ENCODE results near the gene ZSWIM3.
"Not testable (repeated sequence)": the region's sequence is repeated elsewhere in the genome, so short reads cannot be mapped to it uniquely, and the experiment has no call there.

Gene ZSWIM3

DNA sequence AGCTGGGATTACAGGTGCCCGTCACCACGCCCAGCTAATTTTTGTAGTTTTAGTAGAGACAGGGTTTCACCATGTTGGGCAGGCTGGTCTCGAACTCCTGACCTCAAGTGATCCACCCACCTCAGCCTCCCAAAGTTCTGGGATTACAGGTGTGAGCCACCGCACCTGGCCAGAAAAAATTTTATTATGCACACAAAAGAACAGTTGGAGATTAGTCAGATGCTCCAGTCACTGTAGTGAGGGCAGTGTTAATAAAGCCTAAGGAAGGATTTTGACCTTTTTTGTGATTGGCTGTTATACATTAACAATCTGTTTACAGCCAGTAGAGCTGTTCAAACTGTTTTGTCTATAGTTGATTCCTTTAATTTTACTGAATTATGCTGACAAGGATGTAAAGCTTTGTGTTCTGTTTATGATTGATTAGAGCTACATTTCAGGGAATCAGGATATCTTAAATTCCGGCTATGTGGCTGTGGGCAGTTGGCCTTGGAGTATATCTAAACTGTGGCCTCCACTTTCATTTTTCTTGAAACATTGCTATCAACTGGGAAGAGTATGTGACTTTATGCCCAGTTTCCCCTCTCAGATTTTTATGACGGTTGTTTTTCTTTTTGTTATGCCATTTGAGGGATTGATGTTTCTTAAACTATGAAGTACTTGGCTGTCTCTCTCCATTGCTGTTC is 9.9 kb downstream of the ZSWIM3 start:
- ChIA-PET POLR2A (no interaction called here), CTCF (no interaction called here)
- Histone ChIP-seq H3K36me3 (ENCODE audit: control insufficient read depth in 4 of 4, insufficient read depth in 4 of 4, low read length in 3 of 4) (peaks cover 0 to 2% (median 0%) of the 10 kb centered on the region in 4 experiments), H3K4me1 (ENCODE audit: control extremely low read depth in 1 of 4, control insufficient read depth in 4 of 4, insufficient read depth in 4 of 4, low read length in 3 of 4) (no peaks in the 10 kb centered on the region), H3K4me3 (ENCODE audit: control insufficient read depth in 1 of 7, extremely low read depth in 1 of 7, insufficient read depth in 4 of 7, low read depth in 2 of 7, low read length in 6 of 7) (no peak overlapping the region), H3K27me3 (replicated peaks in 2 of 5; ENCODE audit: control insufficient read depth in 4 of 5, insufficient read depth in 5 of 5, low read length in 4 of 5) (no peaks in the 10 kb centered on the region), H3K27ac (ENCODE audit: insufficient read depth in 1 of 2, low read depth in 1 of 2, low read length in 2 of 2, poor library complexity in 1 of 2, severe bottlenecking in 2 of 2) (no peak overlapping the region), H3K9me3 (ENCODE audit: control extremely low read depth in 1 of 5, control insufficient read depth in 4 of 5, insufficient read depth in 2 of 5, low read depth in 1 of 5, low read length in 4 of 5) (no peaks in the 10 kb centered on the region)
- no peak for DNase-seq
- WGBS (ENCODE audit: insufficient coverage), result 100% methylated on average over 3 of the region's 6 CpGs

- CTCF ChIA-PET, result interaction anchor here (0.6 to 1.3 kb wide), 3 partner anchors 10 to 1687 kb away, joined by 3 to 4 read pairs (median 4); no protein-coding TSS in a partner anchor
- no peak overlapping the region for H3K4me3 ChIP-seq (ENCODE audit: control insufficient read depth in 1 of 7, extremely low read depth in 1 of 7, insufficient read depth in 4 of 7, low read depth in 2 of 7, low read length in 6 of 7)
- no peak for DNase-seq
- H3K36me3 ChIP-seq (ENCODE audit: control insufficient read depth in 4 of 4, insufficient read depth in 4 of 4, low read length in 3 of 4), result peaks cover 0 to 5% (median 2%) of the 10 kb centered on the region in 4 experiments
- POLR2A ChIA-PET, result no interaction called here
- H3K9me3 ChIP-seq (ENCODE audit: control extremely low read depth in 1 of 5, control insufficient read depth in 4 of 5, insufficient read depth in 2 of 5, low read depth in 1 of 5, low read length in 4 of 5), result no peaks in the 10 kb centered on the region
- no peaks in the 10 kb centered on the region for H3K27me3 ChIP-seq (replicated peaks in 2 of 5; ENCODE audit: control insufficient read depth in 4 of 5, insufficient read depth in 5 of 5, low read length in 4 of 5)
- H3K27ac ChIP-seq (ENCODE audit: insufficient read depth in 1 of 2, low read depth in 1 of 2, low read length in 2 of 2, poor library complexity in 1 of 2, severe bottlenecking in 2 of 2), result no peak overlapping the region
- H3K4me1 ChIP-seq (ENCODE audit: control extremely low read depth in 1 of 4, control insufficient read depth in 4 of 4, insufficient read depth in 4 of 4, low read length in 3 of 4), result no peaks in the 10 kb centered on the region
Observed at GRCh38 chr20:45867819-45868176, 10.4 kb downstream of the ZSWIM3 start.

- H3K4me3 ChIP-seq (ENCODE audit: control insufficient read depth in 1 of 7, extremely low read depth in 1 of 7, insufficient read depth in 4 of 7, low read depth in 2 of 7, low read length in 6 of 7), result no peak overlapping the region
- no peak overlapping the region for H3K27ac ChIP-seq (ENCODE audit: insufficient read depth in 1 of 2, low read depth in 1 of 2, low read length in 2 of 2, poor library complexity in 1 of 2, severe bottlenecking in 2 of 2)
- no peak for DNase-seq
- WGBS (ENCODE audit: insufficient coverage), result 100% methylated on average over 3 of the region's 4 CpGs
- H3K4me1 ChIP-seq (ENCODE audit: control extremely low read depth in 1 of 4, control insufficient read depth in 4 of 4, insufficient read depth in 4 of 4, low read length in 3 of 4), result no peaks in the 10 kb centered on the region
- H3K9me3 ChIP-seq (ENCODE audit: control extremely low read depth in 1 of 5, control insufficient read depth in 4 of 5, insufficient read depth in 2 of 5, low read depth in 1 of 5, low read length in 4 of 5), result no peaks in the 10 kb centered on the region
- ChIA-PET CTCF (interaction anchor here (0.6 to 1.2 kb wide), 3 partner anchors 17 to 142 kb away, joined by 3 read pairs; no protein-coding TSS in a partner anchor), POLR2A (interaction anchor here (0.5 kb wide), 1 partner anchor 21 kb away, joined by 3 read pairs; no protein-coding TSS in a partner anchor)
- H3K27me3 ChIP-seq (replicated peaks in 2 of 5; ENCODE audit: control insufficient read depth in 4 of 5, insufficient read depth in 5 of 5, low read length in 4 of 5), result no peaks in the 10 kb centered on the region
- peaks cover 2 to 17% (median 11%) of the 10 kb centered on the region in 4 experiments for H3K36me3 ChIP-seq (ENCODE audit: control insufficient read depth in 4 of 4, insufficient read depth in 4 of 4, low read length in 3 of 4)
Observed at GRCh38 chr20:45872626-45873025, 15.2 kb downstream of the ZSWIM3 start.

- no peaks in the 10 kb centered on the region for H3K4me1 ChIP-seq (ENCODE audit: control extremely low read depth in 1 of 4, control insufficient read depth in 4 of 4, insufficient read depth in 4 of 4, low read length in 3 of 4)
- no peaks in the 10 kb centered on the region for H3K9me3 ChIP-seq (ENCODE audit: control extremely low read depth in 1 of 5, control insufficient read depth in 4 of 5, insufficient read depth in 2 of 5, low read depth in 1 of 5, low read length in 4 of 5)
- no peak overlapping the region for H3K4me3 ChIP-seq (ENCODE audit: control insufficient read depth in 1 of 7, extremely low read depth in 1 of 7, insufficient read depth in 4 of 7, low read depth in 2 of 7, low read length in 6 of 7)
- H3K36me3 ChIP-seq (ENCODE audit: control insufficient read depth in 4 of 4, insufficient read depth in 4 of 4, low read length in 3 of 4), result peaks cover 2 to 24% (median 18%) of the 10 kb centered on the region in 4 experiments
- no peak overlapping the region for H3K27ac ChIP-seq (ENCODE audit: insufficient read depth in 1 of 2, low read depth in 1 of 2, low read length in 2 of 2, poor library complexity in 1 of 2, severe bottlenecking in 2 of 2)
- ChIA-PET CTCF (interaction anchor here (0.9 to 1.4 kb wide), 2 partner anchors 9 to 17 kb away, joined by 4 read pairs; partner anchors contain the start of gene NEURL2), POLR2A (no interaction called here)
- no peak for DNase-seq
- no peaks in the 10 kb centered on the region for H3K27me3 ChIP-seq (replicated peaks in 2 of 5; ENCODE audit: control insufficient read depth in 4 of 5, insufficient read depth in 5 of 5, low read length in 4 of 5)
- WGBS (ENCODE audit: insufficient coverage), result 100% methylated on average over 1 of the region's 1 CpG
Observed at GRCh38 chr20:45873409-45874103, 16.1 kb downstream of the ZSWIM3 start.

GRCh38 chr20:45874104-45874481 is 16.7 kb downstream of the ZSWIM3 start:
- H3K4me1 ChIP-seq (ENCODE audit: control extremely low read depth in 1 of 4, control insufficient read depth in 4 of 4, insufficient read depth in 4 of 4, low read length in 3 of 4); POLR2A ChIA-PET; DNase-seq; H3K4me3 ChIP-seq (ENCODE audit: control insufficient read depth in 1 of 7, extremely low read depth in 1 of 7, insufficient read depth in 4 of 7, low read depth in 2 of 7, low read length in 6 of 7); H3K9me3 ChIP-seq (ENCODE audit: control extremely low read depth in 1 of 5, control insufficient read depth in 4 of 5, insufficient read depth in 2 of 5, low read depth in 1 of 5, low read length in 4 of 5); H3K27ac ChIP-seq (ENCODE audit: insufficient read depth in 1 of 2, low read depth in 1 of 2, low read length in 2 of 2, poor library complexity in 1 of 2, severe bottlenecking in 2 of 2); H3K27me3 ChIP-seq (replicated peaks in 2 of 5; ENCODE audit: control insufficient read depth in 4 of 5, insufficient read depth in 5 of 5, low read length in 4 of 5): not testable (repeated sequence)
- 97% methylated on average over 10 of the region's 10 CpGs for WGBS (ENCODE audit: insufficient coverage)
- H3K36me3 ChIP-seq (ENCODE audit: control insufficient read depth in 4 of 4, insufficient read depth in 4 of 4, low read length in 3 of 4), result peaks cover 2 to 27% (median 21%) of the 10 kb centered on the region in 4 experiments
- CTCF ChIA-PET, result interaction anchor here (0.6 to 1.4 kb wide), 3 partner anchors 8 to 95 kb away, joined by 3 to 4 read pairs (median 4); partner anchors contain the start of gene NEURL2

DNA sequence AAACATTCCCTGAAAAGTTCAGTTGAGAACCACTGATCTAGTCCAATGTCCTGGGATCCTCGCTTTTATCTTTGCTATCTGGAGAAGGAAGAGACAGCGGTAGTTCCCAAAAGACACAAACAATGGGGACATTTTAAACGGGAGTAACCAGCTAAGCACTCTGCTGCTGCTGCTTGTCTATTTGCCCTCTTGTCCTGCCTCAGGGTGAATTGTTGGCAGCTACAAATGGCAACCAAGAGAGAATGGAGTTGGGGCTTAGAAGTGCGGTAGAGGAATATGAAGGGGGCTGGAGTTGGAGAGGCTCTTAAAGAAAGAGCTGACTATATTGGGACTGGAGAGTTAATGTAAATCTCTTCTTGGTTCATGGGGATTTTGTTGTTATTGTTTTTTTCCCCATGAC is 17.2 kb downstream of the ZSWIM3 start:
- H3K4me1 ChIP-seq (ENCODE audit: control extremely low read depth in 1 of 4, control insufficient read depth in 4 of 4, insufficient read depth in 4 of 4, low read length in 3 of 4), result no peaks in the 10 kb centered on the region
- H3K27ac ChIP-seq (ENCODE audit: insufficient read depth in 1 of 2, low read depth in 1 of 2, low read length in 2 of 2, poor library complexity in 1 of 2, severe bottlenecking in 2 of 2), result no peak overlapping the region
- POLR2A ChIA-PET, result no interaction called here
- 93% methylated on average over 3 of the region's 4 CpGs for WGBS (ENCODE audit: insufficient coverage)
- no peak overlapping the region for H3K4me3 ChIP-seq (ENCODE audit: control insufficient read depth in 1 of 7, extremely low read depth in 1 of 7, insufficient read depth in 4 of 7, low read depth in 2 of 7, low read length in 6 of 7)
- peaks cover under 1 to 29% (median 21%) of the 10 kb centered on the region in 4 experiments for H3K36me3 ChIP-seq (ENCODE audit: control insufficient read depth in 4 of 4, insufficient read depth in 4 of 4, low read length in 3 of 4)
- no peak for DNase-seq
- H3K9me3 ChIP-seq (ENCODE audit: control extremely low read depth in 1 of 5, control insufficient read depth in 4 of 5, insufficient read depth in 2 of 5, low read depth in 1 of 5, low read length in 4 of 5), result no peaks in the 10 kb centered on the region
- H3K27me3 ChIP-seq (replicated peaks in 2 of 5; ENCODE audit: control insufficient read depth in 4 of 5, insufficient read depth in 5 of 5, low read length in 4 of 5), result no peaks in the 10 kb centered on the region
- CTCF ChIA-PET, result interaction anchor here (0.6 to 0.7 kb wide), 2 partner anchors 16 to 95 kb away, joined by 3 read pairs; partner anchors contain the start of genes CTSA and NEURL2

Measured in common myeloid progenitor, CD34-positive (primary cell).